ENCODE data around the gene SCAMP3. TPM values are rescaled to one million over a fixed set of nuclear protein-coding genes. Genes with fewer than 3 reads are reported as not detected.
"Not testable (repeated sequence)": the region's sequence is repeated elsewhere in the genome, so short reads cannot be mapped to it uniquely, and the experiment has no call there.

SCAMP3 gene
- total RNA-seq, 1 experiment from 2014 or later = 336 TPM

DNA sequence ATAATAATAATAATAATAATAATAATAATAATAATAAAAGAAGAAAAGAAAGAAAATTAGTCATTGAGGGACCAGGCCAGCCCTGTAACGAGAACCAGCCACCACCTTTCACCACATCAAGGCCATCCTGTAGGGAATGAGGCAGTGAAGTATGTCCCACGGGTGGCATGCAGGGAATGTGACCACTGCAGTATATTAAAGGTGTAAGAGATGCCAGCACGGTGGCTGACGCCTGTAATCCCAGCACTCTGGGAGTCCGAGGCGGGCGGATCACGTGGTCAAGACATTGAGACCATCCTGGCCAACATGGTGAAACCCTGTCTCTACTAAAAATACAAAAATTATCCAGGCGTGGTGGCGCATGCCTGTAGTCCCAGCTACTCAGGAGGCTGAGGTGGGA lies 28.8 kb upstream of the SCAMP3 start:
- in situ Hi-C loops (cut with HindIII; ENCODE audit: low pct_unique_long_range_greater_than_20kb, low sequenced_read_pairs); DNase-seq (ENCODE audit: low read depth, low spot score): not testable (repeated sequence)

DNA sequence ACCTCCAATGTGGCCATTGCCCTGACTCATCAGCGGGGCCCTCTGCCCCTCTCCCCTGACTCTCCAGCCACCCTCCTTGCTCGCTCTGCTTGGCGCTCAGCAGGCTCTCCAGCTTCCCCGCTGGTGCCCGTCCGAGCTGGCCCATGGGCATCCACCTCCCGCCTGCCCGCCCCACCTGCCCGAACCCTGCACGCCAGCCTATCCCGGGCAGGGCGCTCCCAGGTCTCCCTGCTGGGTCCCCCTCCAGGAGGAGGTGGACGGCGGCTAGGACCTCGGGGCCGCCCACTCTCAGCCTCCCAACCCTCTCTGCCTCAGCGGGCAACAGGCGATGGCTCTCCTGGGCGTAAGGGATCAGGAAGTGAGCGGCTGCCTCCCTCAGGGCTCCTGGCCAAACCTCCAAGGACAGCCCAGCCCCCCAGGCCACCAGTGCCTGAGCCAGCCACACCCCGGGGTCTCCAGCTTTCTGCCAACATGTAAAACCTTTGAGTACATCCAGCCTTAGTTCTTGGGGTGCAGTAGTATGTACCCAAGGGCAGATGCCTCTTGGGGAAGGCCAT lies 25.9 kb upstream of the SCAMP3 start:
- in situ Hi-C loops (cut with HindIII; ENCODE audit: low pct_unique_long_range_greater_than_20kb, low sequenced_read_pairs) = no loop called here
- DNase-seq (ENCODE audit: low read depth, low spot score) = no peak

DNA sequence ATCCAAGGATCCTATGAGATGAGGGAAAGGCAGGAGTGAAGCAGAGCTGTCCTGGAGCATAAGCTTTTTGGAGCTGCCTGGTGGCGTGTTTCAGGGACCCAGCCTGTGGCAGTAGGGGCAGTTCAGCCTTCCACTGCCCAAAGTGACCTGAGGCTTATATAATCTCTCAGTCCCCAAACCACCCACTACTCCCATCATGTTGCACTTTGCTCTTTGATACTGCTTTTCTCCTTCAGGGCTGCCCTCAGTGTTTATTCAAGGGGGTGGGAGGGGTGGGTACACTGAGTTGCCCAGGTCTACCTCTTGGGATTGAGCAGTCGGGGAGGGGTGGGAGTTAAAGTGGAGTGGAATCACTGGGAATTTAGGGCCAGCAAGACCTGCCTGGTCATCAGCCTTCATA lies 24.4 kb upstream of the SCAMP3 start:
- in situ Hi-C loops (cut with HindIII; ENCODE audit: low pct_unique_long_range_greater_than_20kb, low sequenced_read_pairs) = no loop called here
- DNase-seq (ENCODE audit: low read depth, low spot score) = no peak

DNA sequence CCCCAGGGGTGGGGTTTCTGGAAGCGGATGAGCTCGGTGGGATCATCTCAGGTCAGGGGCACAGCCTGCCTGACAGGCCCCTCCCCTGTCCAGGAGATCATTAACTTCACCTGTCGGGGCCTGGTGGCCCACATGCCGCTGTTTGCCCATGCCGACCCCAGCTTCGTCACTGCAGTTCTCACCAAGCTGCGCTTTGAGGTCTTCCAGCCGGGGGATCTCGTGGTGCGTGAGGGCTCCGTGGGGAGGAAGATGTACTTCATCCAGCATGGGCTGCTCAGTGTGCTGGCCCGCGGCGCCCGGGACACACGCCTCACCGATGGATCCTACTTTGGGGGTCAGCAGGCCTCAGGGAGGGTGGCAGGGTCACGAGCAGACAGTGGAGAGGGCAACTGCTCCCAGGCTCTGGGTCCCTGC lies 23.5 kb upstream of the SCAMP3 start:
- in situ Hi-C loops (cut with HindIII; ENCODE audit: low pct_unique_long_range_greater_than_20kb, low sequenced_read_pairs) = no loop called here
- no peak for DNase-seq (ENCODE audit: low read depth, low spot score)

DNA sequence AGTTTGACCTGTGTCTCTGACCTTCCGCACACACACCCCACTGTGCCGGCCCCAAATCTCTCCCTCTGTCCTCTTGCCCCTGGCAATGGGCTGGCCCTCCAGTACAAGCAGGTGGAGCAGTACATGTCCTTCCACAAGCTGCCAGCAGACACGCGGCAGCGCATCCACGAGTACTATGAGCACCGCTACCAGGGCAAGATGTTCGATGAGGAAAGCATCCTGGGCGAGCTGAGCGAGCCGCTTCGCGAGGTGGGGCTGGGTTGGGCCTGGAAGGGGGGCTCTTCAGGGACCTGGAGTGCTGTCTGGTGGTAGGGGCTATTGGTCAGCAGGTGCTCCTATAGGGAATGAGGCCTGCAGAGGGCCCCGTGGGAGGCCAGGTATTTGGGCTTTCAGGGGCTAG lies 22.9 kb upstream of the SCAMP3 start:
- DNase-seq (ENCODE audit: low read depth, low spot score) = no peak
- in situ Hi-C loops (cut with HindIII; ENCODE audit: low pct_unique_long_range_greater_than_20kb, low sequenced_read_pairs) = no loop called here

DNA sequence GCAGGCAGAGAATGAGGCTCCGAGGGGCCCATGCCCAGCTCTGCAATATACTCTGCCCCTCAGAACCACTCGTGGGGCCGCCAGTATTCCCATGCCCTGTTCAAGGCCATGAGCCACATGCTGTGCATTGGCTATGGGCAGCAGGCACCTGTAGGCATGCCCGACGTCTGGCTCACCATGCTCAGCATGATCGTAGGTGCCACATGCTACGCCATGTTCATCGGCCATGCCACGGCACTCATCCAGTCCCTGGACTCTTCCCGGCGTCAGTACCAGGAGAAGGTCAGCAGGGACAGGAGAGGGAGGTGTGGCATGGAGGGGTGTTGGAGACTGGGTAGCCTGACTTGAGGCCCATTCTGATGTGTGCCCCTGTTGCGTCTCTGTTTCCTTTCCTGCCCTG lies 22.3 kb upstream of the SCAMP3 start:
- DNase-seq (ENCODE audit: low read depth, low spot score) = no peak
- in situ Hi-C loops (cut with HindIII; ENCODE audit: low pct_unique_long_range_greater_than_20kb, low sequenced_read_pairs) = no loop called here

DNA sequence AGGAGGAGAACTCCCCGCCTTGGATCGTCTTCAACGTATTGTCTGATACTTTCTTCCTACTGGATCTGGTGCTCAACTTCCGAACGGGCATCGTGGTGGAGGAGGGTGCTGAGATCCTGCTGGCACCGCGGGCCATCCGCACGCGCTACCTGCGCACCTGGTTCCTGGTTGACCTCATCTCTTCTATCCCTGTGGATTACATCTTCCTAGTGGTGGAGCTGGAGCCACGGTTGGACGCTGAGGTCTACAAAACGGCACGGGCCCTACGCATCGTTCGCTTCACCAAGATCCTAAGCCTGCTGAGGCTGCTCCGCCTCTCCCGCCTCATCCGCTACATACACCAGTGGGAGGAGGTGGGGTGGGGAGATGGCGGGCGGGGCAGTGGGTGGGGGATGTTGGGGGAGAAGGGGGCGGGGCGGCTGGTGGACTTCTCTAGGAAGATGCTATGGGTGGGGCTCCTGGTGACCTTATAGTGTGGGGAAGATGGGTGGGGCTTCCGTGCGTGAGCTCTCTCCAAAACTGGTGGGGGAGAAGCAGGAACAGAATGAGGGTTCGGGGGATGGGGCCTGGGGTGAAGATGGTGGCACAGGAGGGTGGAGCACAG lies 20.4 kb upstream of the SCAMP3 start:
- no peak for DNase-seq (ENCODE audit: low read depth, low spot score)

DNA sequence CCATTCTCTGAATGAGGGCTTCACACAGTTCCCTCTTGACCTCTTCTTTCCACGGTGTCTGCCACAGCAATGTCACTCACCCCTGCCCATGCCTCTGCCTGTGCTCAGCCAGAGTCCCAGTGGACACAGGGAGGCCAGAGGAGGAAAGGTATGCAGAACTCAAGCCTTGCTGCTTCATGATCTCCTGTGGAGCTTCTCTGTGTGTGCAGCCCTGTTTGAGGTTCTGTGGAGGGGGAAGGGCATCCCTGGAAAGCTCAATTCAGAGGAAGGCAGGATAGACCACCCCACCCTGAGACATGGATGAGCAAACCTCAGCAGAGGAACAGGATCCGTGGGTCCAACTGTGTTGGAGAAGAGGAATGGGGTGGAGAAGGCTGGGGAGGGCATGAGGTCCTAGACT lies 17.1 kb upstream of the SCAMP3 start:
- DNase-seq (ENCODE audit: low read depth, low spot score) = no peak
- in situ Hi-C loops (cut with HindIII; ENCODE audit: low pct_unique_long_range_greater_than_20kb, low sequenced_read_pairs) = no loop called here

More for the DNA sequence above, 20.4 kb upstream of the SCAMP3 start:
- in situ Hi-C loops (cut with HindIII; ENCODE audit: low pct_unique_long_range_greater_than_20kb, low sequenced_read_pairs) = no loop called here

DNA sequence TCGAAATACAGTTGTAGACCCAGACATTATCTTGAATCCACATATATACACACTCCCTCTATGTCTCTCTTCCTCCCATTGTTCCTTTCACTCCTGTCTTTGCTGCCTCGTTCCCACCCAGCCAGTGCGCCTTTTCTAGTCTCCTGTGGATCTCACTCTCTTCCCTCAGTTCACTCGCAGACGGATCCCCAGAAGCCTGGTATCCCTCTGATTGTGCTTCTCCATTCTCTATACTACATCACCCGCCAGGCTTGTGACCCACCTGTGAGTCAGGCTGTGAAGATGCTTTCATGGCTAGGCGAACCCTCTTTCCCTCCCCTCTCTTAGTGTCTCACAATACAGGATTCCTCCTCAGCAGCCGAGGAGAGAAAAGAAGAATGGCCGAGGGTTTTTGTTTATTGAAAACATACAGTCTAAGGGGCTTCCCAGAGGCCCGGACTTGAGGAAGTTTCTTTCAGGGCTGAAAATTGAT lies 16.6 kb upstream of the SCAMP3 start:
- in situ Hi-C loops (cut with HindIII; ENCODE audit: low pct_unique_long_range_greater_than_20kb, low sequenced_read_pairs) = no loop called here
- DNase-seq (ENCODE audit: low read depth, low spot score) = no peak

DNA sequence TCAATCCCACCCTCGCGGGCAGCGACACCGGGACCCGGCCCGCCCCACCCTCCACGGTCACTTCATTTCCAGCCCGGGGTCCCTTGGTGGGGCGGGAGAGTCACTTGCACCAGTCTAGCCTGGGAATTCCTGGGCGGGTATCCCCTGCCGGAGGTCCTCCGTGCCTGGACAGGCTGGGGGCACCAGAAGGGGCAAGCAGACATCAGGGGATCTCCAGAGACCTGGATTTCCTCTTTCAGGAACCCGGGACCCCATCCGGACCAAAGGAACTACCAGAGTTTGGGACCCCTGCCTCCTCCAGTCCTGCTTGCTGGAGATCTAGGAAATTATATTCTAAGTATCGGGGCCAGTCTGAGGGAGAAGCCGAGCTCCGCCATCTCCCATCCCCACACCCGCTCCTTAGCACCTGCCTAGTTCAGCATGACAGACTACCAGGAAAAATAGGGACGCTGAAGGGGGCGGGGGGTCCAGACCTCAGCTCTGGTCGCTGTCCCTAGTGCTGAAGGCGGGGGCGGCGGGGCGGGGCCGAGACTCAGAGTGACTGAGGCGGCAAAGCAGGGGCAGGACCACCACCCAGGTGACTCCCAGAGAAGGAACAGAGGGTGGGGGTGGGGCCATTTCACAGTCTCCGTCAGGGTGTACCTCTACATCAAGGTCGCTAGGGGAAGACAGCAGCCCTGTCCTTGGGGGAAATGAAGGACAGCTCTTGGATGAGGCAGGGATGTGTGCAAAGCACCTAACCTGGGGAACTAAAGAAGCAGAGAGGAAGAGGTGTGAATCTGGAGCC lies 15.9 kb upstream of the SCAMP3 start:
- DNase-seq (ENCODE audit: low read depth, low spot score) = peak; percentile 61
- in situ Hi-C loops (cut with HindIII; ENCODE audit: low pct_unique_long_range_greater_than_20kb, low sequenced_read_pairs) = no loop called here

DNA sequence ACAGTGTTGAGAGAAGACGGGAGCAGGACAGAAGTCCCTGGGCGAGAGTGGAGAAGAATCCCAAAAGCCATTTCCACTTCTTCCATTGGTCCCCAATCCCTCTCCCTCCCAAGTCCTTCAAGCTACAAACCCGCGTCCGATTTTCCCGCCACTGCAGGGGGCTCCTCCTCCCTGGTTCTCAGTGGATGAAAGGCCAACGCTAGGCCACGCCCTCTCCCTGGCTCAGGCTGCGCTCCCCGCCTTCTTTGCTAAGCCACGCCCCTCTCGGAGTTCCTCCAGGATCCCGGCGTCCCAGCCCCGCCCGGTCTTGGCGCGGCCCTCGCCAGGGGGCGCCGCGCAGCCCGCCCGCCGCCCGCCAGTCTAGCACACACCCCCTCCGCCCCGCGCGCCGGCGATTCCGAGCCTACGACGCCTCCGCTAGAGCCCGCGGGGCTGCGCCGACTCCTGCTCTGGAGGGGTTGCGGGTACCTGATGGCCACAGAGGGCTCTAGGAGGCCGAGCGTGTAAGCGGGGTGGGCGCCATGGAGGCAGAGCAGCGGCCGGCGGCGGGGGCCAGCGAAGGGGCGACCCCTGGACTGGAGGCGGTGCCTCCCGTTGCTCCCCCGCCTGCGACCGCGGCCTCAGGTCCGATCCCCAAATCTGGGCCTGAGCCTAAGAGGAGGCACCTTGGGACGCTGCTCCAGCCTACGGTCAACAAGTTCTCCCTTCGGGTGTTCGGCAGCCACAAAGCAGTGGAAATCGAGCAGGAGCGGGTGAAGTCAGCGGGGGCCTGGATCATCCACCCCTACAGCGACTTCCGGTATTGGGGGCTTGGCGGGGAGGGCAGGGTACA lies 15.1 kb upstream of the SCAMP3 start, which contains the start of gene HCN3:
HCN3 (plus strand) TSS at position 394 of the 832 bp plus-strand sequence; CDS start at position 522, 128 bp downstream.
- in situ Hi-C loops (cut with HindIII; ENCODE audit: low pct_unique_long_range_greater_than_20kb, low sequenced_read_pairs) = no loop called here
- peak; percentile 98 for DNase-seq (ENCODE audit: low read depth, low spot score)

DNA sequence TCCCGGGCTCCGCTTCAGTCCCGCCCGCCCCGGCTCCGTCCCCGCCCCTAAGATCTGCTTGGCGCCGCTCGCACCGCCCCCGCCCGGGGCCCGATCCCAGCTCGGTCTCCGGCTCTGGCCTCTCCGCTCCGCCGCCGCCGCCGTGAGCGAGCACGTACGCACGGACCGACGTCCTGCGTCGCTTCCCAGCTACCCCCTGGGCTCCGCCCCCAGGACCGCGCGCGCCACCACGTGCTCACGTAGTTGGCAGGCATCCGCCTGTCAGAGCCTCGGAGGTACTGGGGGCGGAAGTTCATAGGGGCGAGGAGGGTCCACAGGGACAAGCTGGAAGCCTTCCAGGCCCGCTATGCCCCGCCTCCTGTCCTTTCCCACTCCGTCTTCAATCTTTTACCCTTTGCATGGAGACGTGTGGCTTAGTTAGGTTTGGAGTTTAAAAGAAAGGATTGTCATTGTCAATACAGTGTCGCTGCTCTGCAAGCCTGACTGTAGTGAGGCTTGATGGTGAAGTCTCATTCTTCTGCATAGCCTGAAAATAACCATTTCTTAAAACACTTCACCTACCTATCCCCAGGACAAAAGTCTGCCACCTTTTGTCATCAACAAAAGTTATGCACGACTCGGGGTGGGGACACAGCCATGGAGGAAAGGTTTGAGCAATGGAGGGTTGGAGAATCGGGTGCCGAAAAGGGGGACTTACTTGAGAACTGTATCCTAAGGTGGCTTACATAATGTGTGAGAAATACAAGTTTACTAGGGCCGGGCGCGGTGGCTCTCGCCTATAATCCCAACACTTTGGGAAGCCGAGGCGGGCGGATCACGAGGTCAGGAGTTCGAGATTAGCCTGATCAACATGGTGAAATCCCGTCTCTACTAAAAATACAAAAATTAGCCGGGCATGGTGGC lies 11.4 kb upstream of the SCAMP3 start, which contains the start of gene CLK2:
CLK2 (minus strand) TSS at position 162 of the 903 bp plus-strand sequence. CDS start 2,527 bp downstream, outside the sequence.
- in situ Hi-C loops (cut with HindIII; ENCODE audit: low pct_unique_long_range_greater_than_20kb, low sequenced_read_pairs) = no loop called here
- DNase-seq (ENCODE audit: low read depth, low spot score) = peak; percentile 98

DNA sequence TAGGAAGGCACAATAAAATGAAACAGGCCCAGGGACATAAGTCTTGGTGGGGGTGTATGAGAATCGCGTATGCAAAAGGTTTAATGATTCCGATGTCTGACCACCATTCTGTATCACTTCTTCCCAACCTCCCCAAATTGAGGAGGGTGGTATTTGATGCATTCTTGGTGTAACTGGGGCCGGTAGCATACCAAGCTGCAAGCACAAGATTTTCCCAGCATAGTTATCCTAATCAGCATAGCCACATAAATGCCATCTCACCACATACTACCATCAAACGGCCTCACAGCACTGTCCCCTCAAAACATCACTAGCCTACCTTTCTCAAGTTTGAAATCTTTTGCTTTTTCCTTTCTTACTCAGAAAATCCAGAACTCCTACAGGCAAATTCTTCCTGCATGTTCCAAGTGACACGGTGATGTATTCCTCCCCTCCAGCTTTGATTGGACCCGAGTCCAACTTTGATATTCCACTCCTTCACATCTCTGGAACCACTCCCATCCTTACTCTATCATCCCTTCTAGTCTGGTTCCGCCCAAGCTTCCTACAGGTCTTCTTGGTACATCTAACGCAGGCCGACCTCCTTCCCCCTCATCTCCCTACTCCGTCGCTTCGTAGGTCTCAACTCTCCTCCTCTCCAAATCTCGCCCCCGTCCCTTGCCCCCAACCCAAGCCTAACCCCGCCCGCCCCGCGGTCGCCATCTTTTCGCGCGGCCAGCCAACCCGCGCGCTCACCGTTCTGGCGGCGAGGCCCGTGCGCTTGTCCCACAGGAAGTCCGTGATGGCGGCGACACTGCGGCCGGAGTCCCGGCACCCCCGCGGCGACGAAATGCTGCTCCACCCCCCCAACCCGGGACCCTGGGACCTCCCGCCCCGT lies 10.5 kb upstream of the SCAMP3 start:
- DNase-seq (ENCODE audit: low read depth, low spot score) = peak; percentile 58
- in situ Hi-C loops (cut with HindIII; ENCODE audit: low pct_unique_long_range_greater_than_20kb, low sequenced_read_pairs) = no loop called here

DNA sequence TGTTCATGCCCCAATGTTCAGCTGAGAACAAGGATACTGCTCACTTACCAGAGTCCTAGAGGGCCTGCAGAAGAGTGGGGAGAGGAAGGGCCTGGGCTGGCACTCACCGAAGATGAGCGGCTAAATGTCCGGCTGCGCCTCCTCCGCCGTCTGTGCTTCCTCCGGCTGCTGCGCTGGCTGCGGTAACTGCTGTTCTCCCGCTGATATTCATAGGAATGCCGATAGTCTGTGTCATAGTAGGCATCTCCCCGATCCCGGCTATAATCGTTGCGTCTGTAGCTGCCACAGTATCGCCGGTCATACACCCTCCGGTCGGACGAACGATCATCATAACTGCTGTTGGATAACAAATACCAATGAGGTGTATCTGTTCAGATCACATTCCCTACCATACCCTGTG lies 7.2 kb upstream of the SCAMP3 start:
- in situ Hi-C loops (cut with HindIII; ENCODE audit: low pct_unique_long_range_greater_than_20kb, low sequenced_read_pairs) = no loop called here

DNA sequence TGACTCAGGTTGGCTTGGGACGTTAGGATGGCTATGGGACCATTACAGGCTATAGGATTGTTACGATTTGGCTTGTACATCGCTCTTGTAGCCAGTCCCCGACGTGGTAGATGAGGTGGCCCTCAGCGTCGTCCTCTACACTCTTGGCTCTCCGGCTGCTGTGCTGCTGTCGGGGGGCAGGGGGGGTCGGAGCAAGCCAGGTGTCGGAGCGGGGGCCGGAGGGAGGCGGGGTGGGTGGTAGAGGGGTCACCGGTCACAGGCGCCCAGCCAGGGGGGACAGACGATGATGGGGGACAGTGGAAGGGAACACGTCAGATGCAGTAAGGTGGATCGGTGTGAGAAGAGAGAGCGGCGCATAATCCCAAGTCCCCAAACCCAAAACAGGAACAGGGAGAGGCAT lies 6.5 kb upstream of the SCAMP3 start:
- in situ Hi-C loops (cut with HindIII; ENCODE audit: low pct_unique_long_range_greater_than_20kb, low sequenced_read_pairs) = no loop called here

More for the DNA sequence above, 7.2 kb upstream of the SCAMP3 start:
- DNase-seq (ENCODE audit: low read depth, low spot score) = no peak

DNA sequence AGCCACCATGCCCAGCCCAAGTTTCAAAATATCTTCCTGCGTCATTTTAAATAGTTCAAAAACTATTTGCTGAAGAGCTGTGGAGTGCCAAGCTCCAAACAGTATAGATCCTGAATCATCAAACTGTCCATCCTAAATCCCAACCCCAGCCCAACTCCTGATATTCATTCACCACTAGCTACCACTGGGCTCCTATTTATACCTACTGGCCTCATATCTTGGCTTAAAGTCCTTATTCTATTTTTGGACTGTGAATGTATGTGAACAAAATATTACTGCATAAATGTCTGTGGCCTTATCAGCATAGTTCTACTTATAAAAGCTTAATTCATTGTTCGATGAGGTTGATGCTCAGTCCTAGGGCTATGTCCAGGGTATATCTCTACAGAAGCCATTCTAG lies 5.2 kb upstream of the SCAMP3 start:
- in situ Hi-C loops (cut with HindIII; ENCODE audit: low pct_unique_long_range_greater_than_20kb, low sequenced_read_pairs) = no loop called here

More for the DNA sequence above, 6.5 kb upstream of the SCAMP3 start:
- DNase-seq (ENCODE audit: low read depth, low spot score) = no peak

More for the DNA sequence above, 5.2 kb upstream of the SCAMP3 start:
- DNase-seq (ENCODE audit: low read depth, low spot score) = no peak
